Neural progenitor cell (in vitro differentiated cells): ENCODE measurements around the gene DNM2.

Experiments used
- CTCF ChIP-seq: fragments of 200-600 bp; sonication (generic); IDR thresholded peaks from 2 replicates; pipeline ENCODE4 v1.5.1; 2017; ENCODE audit warnings: antibody characterized with exemption, mild to moderate bottlenecking
- EZH2 ChIP-seq: fragments of 200-600 bp; sonication (generic); IDR thresholded peaks from 2 replicates; pipeline ENCODE4 v1.6.1; 2017; ENCODE audit warnings: antibody characterized with exemption, mild to moderate bottlenecking, moderate library complexity
- EZH2phosphoT487 ChIP-seq: fragments of 200-600 bp; sonication (generic); IDR thresholded peaks from 2 replicates; pipeline ENCODE4 v1.6.1; 2017; ENCODE audit warnings: antibody characterized with exemption

- no peak for TF ChIP-seq EZH2
- TF ChIP-seq CTCF, result no peak
- no peak for TF ChIP-seq EZH2phosphoT487
These were observed 113.3 kb downstream of the DNM2 start for GRCh38 chr19:10830931-10831779.
